RWPE1 (cell line): ENCODE measurements around the gene ASIC3.
A peak's percentile ranks its signal among the peaks of the same experiment; 100 is the strongest.

ENCODE experiments used
- CTCF ChIA-PET: fragments of 350-600 bp; sonication (Branson Sonifier 250); formaldehyde crosslinking; extraction: SDS; loops from one replicate; lab custom pipeline; 2021; lab: Yijun Ruan, JAX
- POLR2A ChIA-PET: fragments of 400-600 bp; formaldehyde crosslinking; extraction: SDS; loops from one replicate; lab custom pipeline; 2020; ENCODE audit warnings: antibody characterized with exemption; ENCODE audit not compliant: low non-redundant PET; lab: Yijun Ruan, JAX
- DNase-seq: peaks from one replicate; pipeline ENCODE4 v3.0.0; 2012; ENCODE audit warnings: low spot score
- H3K27ac ChIP-seq: fragments of 450-650 bp; 2 replicates; pipeline ENCODE4 v1.5.1; 2017
- CTCF ChIP-seq: fragments of 450-650 bp; conservative IDR thresholded peaks from 2 replicates; pipeline ENCODE4 v1.5.1; 2017; ENCODE audit warnings: low read depth, mild to moderate bottlenecking

Gene ASIC3

GRCh38 chr7:151086802-151087244 is 38.5 kb downstream of the ASIC3 start:
- no peak for DNase-seq
- ChIA-PET POLR2A (no interaction called here), CTCF (interaction anchor here (0.6 to 3.7 kb wide), 4 partner anchors 24 to 177 kb away, joined by 3 to 17 read pairs (median 3); no protein-coding TSS in a partner anchor)
- H3K27ac ChIP-seq = peak overlapping the region; percentile 90
- TF ChIP-seq CTCF = no peak

- ChIA-PET POLR2A (no interaction called here), CTCF (interaction anchor here (0.6 to 3.7 kb wide), 4 partner anchors 24 to 178 kb away, joined by 3 to 17 read pairs (median 3); no protein-coding TSS in a partner anchor)
- peak; percentile 76 for TF ChIP-seq CTCF
- peak overlapping the region; percentile 90 for H3K27ac ChIP-seq
- peak; percentile 44 for DNase-seq
Measured at GRCh38 chr7:151087245-151088018, 39.1 kb downstream of the ASIC3 start.

GRCh38 chr7:151088019-151088855 is 39.9 kb downstream of the ASIC3 start:
- no peak for DNase-seq
- peak overlapping the region; percentile 90 for H3K27ac ChIP-seq
- ChIA-PET CTCF (interaction anchor here (1.3 to 3.7 kb wide), 2 partner anchors 23 to 71 kb away, joined by 3 to 17 read pairs; no protein-coding TSS in a partner anchor), POLR2A (no interaction called here)
- no peak for TF ChIP-seq CTCF

GRCh38 chr7:151088856-151089699 is 40.7 kb downstream of the ASIC3 start:
- no peak for TF ChIP-seq CTCF
- ChIA-PET CTCF (interaction anchor here (0.6 to 3.7 kb wide), 2 partner anchors 22 to 56 kb away, joined by 4 to 17 read pairs; no protein-coding TSS in a partner anchor), POLR2A (no interaction called here)
- H3K27ac ChIP-seq = peak overlapping the region; percentile 90
- peak; percentile 21 for DNase-seq

GRCh38 chr7:151089893-151090730 is 41.8 kb downstream of the ASIC3 start:
- no peak for DNase-seq
- ChIA-PET POLR2A (no interaction called here), CTCF (interaction anchor here (0.6 to 3.7 kb wide), 7 partner anchors 18 to 181 kb away, joined by 3 to 17 read pairs (median 3); no protein-coding TSS in a partner anchor)
- H3K27ac ChIP-seq = peak overlapping the region; percentile 90
- no peak for TF ChIP-seq CTCF
